ENCODE measurements around the gene PDZD8. TPM values are rescaled to one million over a fixed set of nuclear protein-coding genes. Genes with fewer than 3 reads are reported as not detected.

The PDZD8 gene
- total and polyA plus RNA-seq, 2 experiments from 2014 or later: 4.7 to 12.9 TPM

DNA sequence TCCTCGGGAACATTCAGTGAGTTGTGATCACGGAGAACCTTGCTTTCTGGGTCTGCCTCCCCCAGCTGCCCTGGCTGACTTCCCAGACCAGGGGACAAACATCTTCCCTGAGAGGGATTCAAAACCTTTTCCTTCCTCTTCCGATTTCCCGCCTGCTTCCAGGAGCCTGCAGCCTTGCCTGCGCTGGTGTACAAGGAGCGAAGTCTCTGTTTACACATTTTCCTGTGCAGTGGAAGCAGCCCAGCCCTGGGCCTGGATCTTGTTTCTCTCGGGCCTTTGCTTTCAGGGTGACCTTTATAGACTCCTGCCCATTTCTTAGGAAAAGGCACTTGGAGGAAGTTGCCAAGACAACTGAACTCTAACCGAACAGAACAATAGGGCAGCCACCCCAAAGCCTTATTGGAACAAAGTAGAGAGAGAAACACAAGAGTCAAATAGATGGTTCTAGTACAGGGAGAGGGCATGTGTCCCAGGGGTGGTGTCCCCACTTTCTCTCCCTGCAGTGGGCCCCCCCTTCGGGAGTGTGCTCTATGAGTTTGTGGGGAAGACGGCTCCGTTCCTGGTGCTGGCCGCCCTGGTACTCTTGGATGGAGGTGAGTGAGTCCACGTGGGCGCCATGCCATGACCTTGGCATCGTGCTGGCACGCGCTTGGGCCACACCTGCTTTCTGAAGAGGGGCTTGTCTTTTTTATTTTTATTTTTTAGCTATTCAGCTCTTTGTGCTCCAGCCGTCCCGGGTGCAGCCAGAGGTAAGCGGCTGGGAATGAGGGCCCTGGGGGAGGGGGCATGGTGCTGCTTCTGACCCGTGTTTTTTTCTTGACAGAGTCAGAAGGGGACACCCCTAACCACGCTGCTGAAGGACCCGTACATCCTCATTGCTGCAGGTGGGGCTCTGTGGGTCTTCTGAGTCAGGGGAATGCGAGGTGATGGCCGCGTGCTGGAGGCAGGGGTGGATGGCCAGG, 120.2 kb downstream of the PDZD8 start:
- TF ChIP-seq, protein P1, sequence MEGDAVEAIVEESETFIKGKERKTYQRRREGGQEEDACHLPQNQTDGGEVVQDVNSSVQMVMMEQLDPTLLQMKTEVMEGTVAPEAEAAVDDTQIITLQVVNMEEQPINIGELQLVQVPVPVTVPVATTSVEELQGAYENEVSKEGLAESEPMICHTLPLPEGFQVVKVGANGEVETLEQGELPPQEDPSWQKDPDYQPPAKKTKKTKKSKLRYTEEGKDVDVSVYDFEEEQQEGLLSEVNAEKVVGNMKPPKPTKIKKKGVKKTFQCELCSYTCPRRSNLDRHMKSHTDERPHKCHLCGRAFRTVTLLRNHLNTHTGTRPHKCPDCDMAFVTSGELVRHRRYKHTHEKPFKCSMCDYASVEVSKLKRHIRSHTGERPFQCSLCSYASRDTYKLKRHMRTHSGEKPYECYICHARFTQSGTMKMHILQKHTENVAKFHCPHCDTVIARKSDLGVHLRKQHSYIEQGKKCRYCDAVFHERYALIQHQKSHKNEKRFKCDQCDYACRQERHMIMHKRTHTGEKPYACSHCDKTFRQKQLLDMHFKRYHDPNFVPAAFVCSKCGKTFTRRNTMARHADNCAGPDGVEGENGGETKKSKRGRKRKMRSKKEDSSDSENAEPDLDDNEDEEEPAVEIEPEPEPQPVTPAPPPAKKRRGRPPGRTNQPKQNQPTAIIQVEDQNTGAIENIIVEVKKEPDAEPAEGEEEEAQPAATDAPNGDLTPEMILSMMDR (IDR thresholded peaks at IDR 0.05; ENCODE audit: low read depth, low read length): no peak
- H3K36me3 ChIP-seq: no peaks in the 10 kb centered on the region

DNA sequence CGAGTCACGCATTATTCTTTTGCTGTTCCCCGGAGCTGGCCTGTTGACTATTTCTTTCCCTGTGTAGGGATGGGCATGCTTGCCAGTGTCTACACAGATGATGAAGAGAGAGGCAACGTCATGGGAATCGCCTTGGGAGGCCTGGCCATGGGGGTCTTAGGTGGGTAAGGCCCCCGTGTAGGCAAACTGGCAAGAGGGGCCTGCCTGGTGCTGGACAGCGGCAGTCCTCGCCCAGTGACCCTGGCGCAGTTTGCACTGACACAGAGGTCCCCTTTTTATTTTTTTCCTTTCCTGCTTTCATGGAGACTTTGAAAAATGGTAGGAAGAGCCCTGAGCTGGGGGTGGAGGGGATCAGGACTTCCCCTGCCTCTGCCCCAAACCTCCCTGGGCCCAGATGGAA, 120.9 kb downstream of the PDZD8 start:
- TF ChIP-seq, protein P1 (IDR thresholded peaks at IDR 0.05; ENCODE audit: low read depth, low read length): no peak
- no peaks in the 10 kb centered on the region for H3K36me3 ChIP-seq
- no peak overlapping the region for H3K27ac ChIP-seq
- no peak overlapping the region for H3K4me3 ChIP-seq
- DNase-seq (ENCODE audit: low read depth in 1 of 2, low spot score in 1 of 2): no peak
- H3K9me3 ChIP-seq (ENCODE audit: low read depth): no peaks in the 10 kb centered on the region
- peaks cover under 1% of the 10 kb centered on the region for H3K4me1 ChIP-seq (ENCODE audit: low read depth)
- H3K27me3 ChIP-seq: no peaks in the 10 kb centered on the region

More for the DNA sequence above, 120.2 kb downstream of the PDZD8 start:
- H3K9me3 ChIP-seq (ENCODE audit: low read depth): no peaks in the 10 kb centered on the region
- H3K27ac ChIP-seq: no peak overlapping the region
- no peak overlapping the region for H3K4me3 ChIP-seq
- H3K4me1 ChIP-seq (ENCODE audit: low read depth): peaks cover 5% of the 10 kb centered on the region
- H3K27me3 ChIP-seq: no peaks in the 10 kb centered on the region
- DNase-seq (ENCODE audit: low read depth in 1 of 2, low spot score in 1 of 2): no peak

DNA sequence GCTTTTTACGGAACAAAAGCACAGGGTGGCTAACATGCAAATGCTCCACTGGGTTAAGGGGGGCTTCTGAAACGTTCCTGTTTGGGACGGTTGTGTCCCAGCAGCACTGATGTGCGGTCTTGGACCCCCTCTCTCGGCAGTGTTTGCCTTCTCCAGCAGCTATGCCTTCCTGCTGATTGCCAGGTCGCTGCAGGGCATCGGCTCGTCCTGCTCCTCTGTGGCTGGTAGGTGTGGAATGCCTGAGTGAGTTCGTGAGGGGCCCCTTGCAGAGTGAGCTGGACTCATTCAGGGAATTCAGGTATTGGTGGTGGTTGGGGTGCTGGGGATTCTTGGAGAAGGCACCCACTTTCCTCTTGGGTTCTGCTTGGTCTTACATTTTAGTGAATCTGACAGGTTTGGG, 121.3 kb downstream of the PDZD8 start:
- H3K9me3 ChIP-seq (ENCODE audit: low read depth): no peaks in the 10 kb centered on the region
- TF ChIP-seq, protein P1 (IDR thresholded peaks at IDR 0.05; ENCODE audit: low read depth, low read length): no peak
- no peaks in the 10 kb centered on the region for H3K36me3 ChIP-seq
- peaks cover 5% of the 10 kb centered on the region for H3K4me1 ChIP-seq (ENCODE audit: low read depth)
- no peak overlapping the region for H3K27ac ChIP-seq
- no peak overlapping the region for H3K4me3 ChIP-seq
- DNase-seq (ENCODE audit: low read depth in 1 of 2, low spot score in 1 of 2): no peak
- no peaks in the 10 kb centered on the region for H3K27me3 ChIP-seq

DNA sequence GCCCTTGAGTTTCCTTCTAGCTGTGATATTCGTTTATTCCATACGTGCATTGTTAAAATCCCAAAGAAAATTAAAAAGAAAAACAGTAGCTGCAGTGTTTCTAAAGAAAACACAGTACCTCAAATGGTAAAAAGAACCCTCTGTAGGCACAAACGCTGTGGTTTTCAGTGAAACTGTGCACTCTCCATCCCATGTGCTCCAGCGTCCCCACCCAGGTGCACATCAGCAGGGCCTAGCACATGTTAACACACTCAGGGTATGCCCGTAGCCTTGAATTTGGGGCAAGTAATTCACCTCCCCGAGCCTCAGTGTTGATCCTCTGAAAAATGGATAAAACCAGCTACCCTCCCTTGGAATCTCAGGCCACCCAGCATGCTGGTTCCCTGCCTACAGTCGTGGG, 124.8 kb downstream of the PDZD8 start:
- H3K27me3 ChIP-seq: peaks cover 4% of the 10 kb centered on the region
- no peaks in the 10 kb centered on the region for H3K36me3 ChIP-seq
- TF ChIP-seq, protein P1 (IDR thresholded peaks at IDR 0.05; ENCODE audit: low read depth, low read length): no peak
- H3K4me3 ChIP-seq: no peak overlapping the region
- H3K27ac ChIP-seq: no peak overlapping the region
- no peaks in the 10 kb centered on the region for H3K9me3 ChIP-seq (ENCODE audit: low read depth)
- no peak for DNase-seq (ENCODE audit: low read depth in 1 of 2, low spot score in 1 of 2)
- H3K4me1 ChIP-seq (ENCODE audit: low read depth): peaks cover 12% of the 10 kb centered on the region

DNA sequence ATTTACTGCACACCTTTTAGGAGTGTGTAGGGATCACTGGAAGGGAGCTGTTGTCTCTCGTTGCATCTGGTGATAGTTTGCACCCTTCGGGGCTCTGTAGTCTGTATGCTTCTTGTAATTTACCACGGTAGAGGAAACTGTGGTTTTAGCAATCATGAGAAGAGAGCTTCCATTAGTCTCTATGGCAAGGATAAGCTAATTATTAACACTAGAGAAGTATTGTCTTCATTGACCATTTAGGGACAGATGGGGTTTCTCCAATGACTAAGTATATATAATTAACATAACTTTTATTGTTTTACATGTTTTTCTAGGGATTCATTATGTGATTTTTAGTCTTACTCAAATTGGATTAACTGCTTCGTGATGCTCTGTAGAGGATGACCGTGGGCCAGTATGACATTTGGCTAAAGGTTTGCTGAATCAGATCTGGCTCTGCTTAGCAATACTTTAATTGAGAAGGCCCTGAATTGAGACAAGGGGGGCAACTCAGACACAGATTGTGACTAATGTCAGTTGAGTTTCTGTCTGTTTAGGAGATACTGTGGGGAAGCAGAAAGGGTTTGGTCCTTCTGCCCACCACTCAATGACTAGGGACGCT, 125.6 kb downstream of the PDZD8 start:
- Histone ChIP-seq H3K27me3 (peaks cover 10% of the 10 kb centered on the region), H3K9me3 (ENCODE audit: low read depth) (no peaks in the 10 kb centered on the region), H3K27ac (no peak overlapping the region), H3K4me3 (no peak overlapping the region), H3K36me3 (no peaks in the 10 kb centered on the region), H3K4me1 (ENCODE audit: low read depth) (peaks cover 12% of the 10 kb centered on the region)
- TF ChIP-seq, protein P1 (IDR thresholded peaks at IDR 0.05; ENCODE audit: low read depth, low read length): no peak
- DNase-seq (ENCODE audit: low read depth in 1 of 2, low spot score in 1 of 2): no peak
